Bronchial epithelial cell (primary cell): ENCODE measurements around the gene RXFP1. TPM values are rescaled to one million over a fixed set of nuclear protein-coding genes. Genes with fewer than 3 reads are reported as not detected.

Experiments
- DNase-seq: peaks from one replicate; pipeline ENCODE4 v3.0.0-alpha.2; 2010; ENCODE audit warnings: low read depth
- FAIRE-seq: peaks from 2 replicates; lab custom pipeline; 2011; peaks lifted over from hg19 to GRCh38; lab: Jason Lieb, UNC
- H3K27me3 ChIP-seq: 2 replicates; pipeline ENCODE4 v1.5.1; 2011; ENCODE audit warnings: low read length; ENCODE audit not compliant: control insufficient read depth, insufficient read depth
- H3K36me3 ChIP-seq: 2 replicates; pipeline ENCODE4 v1.5.1; 2011; ENCODE audit warnings: low read length; ENCODE audit not compliant: control insufficient read depth, insufficient read depth
- H3K4me3 ChIP-seq: 2 replicates; pipeline ENCODE4 v1.5.1; 2011; ENCODE audit warnings: mild to moderate bottlenecking, low read depth, low read length, control low read depth
- total RNA-seq: library from RNA; depleted of rRNA; stranded (reverse); fragments of >200 nt; gene quantifications from 2 replicates; pipeline ENCODE4 v1.2.1, GENCODE V29; 2014
- TF ChIP-seq, protein P1 (sequence below): IDR thresholded peaks from 2 replicates; pipeline ENCODE4 v1.5.1; 2011; ENCODE audit warnings: mild to moderate bottlenecking, moderate library complexity, low read length, control low read depth, inconsistent platforms; ENCODE audit not compliant: insufficient read depth, severe bottlenecking

The RXFP1 gene
- total RNA-seq, 1 donor from 2014 or later, result under 0.01 TPM

DNA sequence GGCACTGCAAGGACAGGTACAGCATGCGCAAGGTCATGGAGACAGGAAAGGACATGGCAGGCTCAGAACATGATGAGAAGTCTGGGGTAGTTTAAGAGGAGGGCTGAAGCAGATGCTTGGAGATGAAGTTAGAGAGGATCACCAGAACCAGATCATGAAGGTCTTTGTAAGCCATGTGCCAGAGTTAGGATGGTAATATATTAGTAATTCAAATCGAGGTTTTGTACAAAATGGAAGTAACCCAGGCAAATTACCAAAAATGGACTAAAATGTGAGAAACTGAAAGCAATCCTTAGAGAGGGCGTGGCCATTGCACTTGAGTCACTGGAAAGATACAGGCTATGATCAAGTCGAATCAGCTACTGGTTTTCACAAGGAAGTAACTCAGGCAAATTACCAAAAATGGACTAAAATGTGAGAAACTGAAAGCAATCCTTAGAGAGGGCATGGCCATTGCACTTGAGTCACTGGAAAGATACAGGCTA is 13.5 kb downstream of the RXFP1 start:
- TF ChIP-seq, protein P1, sequence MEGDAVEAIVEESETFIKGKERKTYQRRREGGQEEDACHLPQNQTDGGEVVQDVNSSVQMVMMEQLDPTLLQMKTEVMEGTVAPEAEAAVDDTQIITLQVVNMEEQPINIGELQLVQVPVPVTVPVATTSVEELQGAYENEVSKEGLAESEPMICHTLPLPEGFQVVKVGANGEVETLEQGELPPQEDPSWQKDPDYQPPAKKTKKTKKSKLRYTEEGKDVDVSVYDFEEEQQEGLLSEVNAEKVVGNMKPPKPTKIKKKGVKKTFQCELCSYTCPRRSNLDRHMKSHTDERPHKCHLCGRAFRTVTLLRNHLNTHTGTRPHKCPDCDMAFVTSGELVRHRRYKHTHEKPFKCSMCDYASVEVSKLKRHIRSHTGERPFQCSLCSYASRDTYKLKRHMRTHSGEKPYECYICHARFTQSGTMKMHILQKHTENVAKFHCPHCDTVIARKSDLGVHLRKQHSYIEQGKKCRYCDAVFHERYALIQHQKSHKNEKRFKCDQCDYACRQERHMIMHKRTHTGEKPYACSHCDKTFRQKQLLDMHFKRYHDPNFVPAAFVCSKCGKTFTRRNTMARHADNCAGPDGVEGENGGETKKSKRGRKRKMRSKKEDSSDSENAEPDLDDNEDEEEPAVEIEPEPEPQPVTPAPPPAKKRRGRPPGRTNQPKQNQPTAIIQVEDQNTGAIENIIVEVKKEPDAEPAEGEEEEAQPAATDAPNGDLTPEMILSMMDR, result no peak
- Histone ChIP-seq H3K27me3 (no peaks in the 10 kb centered on the region), H3K36me3 (no peaks in the 10 kb centered on the region), H3K4me3 (no peak overlapping the region)
- FAIRE-seq, result no peak
- DNase-seq, result peak; percentile 67

DNA sequence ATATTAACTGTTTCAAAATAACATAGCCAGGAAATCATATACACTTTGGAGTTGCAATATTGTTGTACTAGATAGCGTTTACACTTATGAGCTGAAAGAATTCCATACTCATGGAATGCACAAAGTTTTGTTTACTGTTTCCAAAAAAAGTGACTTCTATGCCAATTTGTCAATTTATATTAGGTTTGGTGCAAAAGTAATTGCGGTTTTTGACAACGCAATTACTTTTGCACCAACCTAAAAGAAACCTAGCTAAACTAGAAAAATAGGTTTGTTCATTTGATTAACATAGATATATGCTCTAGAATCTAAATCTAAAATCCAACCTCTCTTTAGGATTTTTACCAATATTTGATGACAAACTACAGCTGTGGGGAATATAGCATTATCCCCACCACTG is 15.2 kb downstream of the RXFP1 start:
- no peak for FAIRE-seq
- TF ChIP-seq, protein P1, result no peak

DNA sequence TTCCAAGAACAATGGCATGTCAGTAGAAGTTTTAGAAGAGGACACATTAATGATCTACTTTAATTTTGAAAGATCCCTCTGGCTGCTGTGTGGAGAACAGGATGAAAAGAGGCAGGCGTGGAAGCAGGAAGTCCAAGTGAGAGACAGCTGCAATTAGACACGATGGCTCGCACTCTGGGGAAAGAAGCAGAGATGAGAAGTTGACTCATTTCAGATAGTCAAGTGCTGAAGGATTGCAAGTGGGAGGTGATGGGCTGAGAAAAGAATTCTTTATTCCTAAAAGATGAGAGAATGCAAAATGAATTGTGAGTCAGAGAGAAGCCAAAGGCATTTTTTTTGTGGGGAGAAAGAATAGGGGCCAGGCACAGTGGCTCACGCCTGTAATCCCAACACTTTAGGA is 16.5 kb downstream of the RXFP1 start:
- FAIRE-seq (no peak), DNase-seq (peak; percentile 83)
- H3K27me3 ChIP-seq, result no peaks in the 10 kb centered on the region

More for the DNA sequence above, 15.2 kb downstream of the RXFP1 start:
- Histone ChIP-seq H3K4me3 (no peak overlapping the region), H3K36me3 (no peaks in the 10 kb centered on the region), H3K27me3 (no peaks in the 10 kb centered on the region)
- no peak for DNase-seq

DNA sequence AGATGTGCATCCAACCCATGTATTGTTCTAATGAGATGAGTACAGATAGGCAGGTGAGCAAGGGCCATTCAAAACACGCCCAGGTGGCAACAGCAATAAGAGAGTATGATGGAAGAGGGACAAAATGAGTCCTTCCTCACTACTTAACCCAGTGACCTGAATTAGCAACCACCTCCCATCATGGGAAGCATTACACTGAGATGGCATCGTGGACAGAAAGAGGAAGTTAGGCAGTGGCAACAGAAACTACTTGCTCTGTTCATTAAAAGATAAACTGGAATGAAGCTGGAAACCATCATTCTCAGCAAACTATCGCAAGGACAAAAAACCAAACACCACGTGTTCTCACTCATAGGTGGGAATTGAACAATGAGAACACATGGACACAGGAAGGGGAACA is 17.2 kb downstream of the RXFP1 start:
- FAIRE-seq (no peak), DNase-seq (no peak)
- no peaks in the 10 kb centered on the region for H3K27me3 ChIP-seq
- H3K36me3 ChIP-seq, result no peaks in the 10 kb centered on the region
- TF ChIP-seq, protein P1, result no peak
- H3K4me3 ChIP-seq, result no peak overlapping the region

More for the DNA sequence above, 16.5 kb downstream of the RXFP1 start:
- TF ChIP-seq, protein P1, result no peak
- H3K36me3 ChIP-seq, result no peaks in the 10 kb centered on the region
- no peak overlapping the region for H3K4me3 ChIP-seq

DNA sequence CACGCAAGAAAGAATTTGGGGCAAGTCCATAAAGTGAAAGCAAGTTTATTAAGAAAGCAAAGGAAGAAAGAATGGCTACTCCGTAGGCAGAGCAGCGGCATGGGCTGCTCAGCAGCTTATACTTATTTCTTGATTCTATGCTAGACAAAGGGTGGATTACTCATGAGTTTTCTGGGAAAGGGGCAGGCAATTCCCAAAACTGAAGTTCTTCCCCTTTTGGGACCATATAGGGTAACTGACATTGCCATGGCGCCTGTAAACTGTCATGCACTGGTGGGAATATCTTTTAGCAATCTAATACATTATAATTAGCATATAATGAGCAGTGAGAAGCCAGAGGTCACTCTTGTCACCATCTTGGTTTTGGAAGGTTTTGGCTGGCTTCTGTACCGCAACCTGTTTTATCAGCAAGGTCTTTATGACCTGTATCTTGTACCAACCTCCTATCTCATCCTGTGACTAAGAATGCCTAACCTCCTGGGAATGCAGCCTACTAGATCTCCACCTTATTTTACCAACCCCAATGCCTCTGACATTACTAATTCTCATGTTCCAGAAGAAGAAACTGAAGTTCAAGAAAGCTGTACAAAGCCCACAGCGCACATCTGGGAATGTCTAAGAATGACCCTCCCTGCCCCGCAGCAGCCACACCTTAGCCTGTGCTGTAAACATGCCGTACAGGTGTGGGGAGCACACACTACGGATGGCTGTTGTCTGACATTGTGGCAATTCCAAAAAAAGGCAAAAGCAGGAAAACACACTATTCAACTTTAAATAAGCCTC is 18.6 kb downstream of the RXFP1 start:
- Histone ChIP-seq H3K4me3 (no peak overlapping the region), H3K27me3 (no peaks in the 10 kb centered on the region), H3K36me3 (no peaks in the 10 kb centered on the region)
- TF ChIP-seq, protein P1, result no peak
- DNase-seq (peak; percentile 97), FAIRE-seq (no peak)
